Muscle layer of duodenum (tissue), 2 donors: ENCODE data around the gene NDST3.
"Not testable (repeated sequence)": the region's sequence is repeated elsewhere in the genome, so short reads cannot be mapped to it uniquely, and the experiment has no call there.

Experiments
- H3K27ac ChIP-seq: one replicate; pipeline ENCODE4 v1.7.0; 2013; ENCODE audit warnings: mild to moderate bottlenecking, low read length
- H3K27me3 ChIP-seq: one replicate; pipeline ENCODE4 v1.7.0; 2013; ENCODE audit warnings: low read depth, mild to moderate bottlenecking, control low read depth, low read length
- H3K36me3 ChIP-seq, 2 donors: one replicate each; pipeline ENCODE4 v1.7.0; 2013; ENCODE audit warnings: low read length in 2 of 2, control low read depth in 1 of 2, mild to moderate bottlenecking in 1 of 2; ENCODE audit not compliant: insufficient read depth in 2 of 2, control insufficient read depth in 1 of 2
- H3K4me1 ChIP-seq, 2 donors: one replicate each; pipeline ENCODE4 v1.7.0; 2013; ENCODE audit warnings: low read length in 2 of 2, mild to moderate bottlenecking in 2 of 2, control low read depth in 1 of 2, moderate library complexity in 1 of 2; ENCODE audit not compliant: insufficient read depth in 2 of 2, control insufficient read depth in 1 of 2
- H3K4me3 ChIP-seq, 2 donors: one replicate each; pipeline ENCODE4 v1.7.0; 2013; ENCODE audit warnings: low read length in 2 of 2, low read depth in 1 of 2, mild to moderate bottlenecking in 1 of 2
- H3K9me3 ChIP-seq, 2 donors: one replicate each; pipeline ENCODE4 v1.7.0; 2013; ENCODE audit warnings: low read length in 2 of 2, control low read depth in 1 of 2, mild to moderate bottlenecking in 1 of 2; ENCODE audit not compliant: control insufficient read depth in 1 of 2
- donor health status: healthy.

NDST3 gene

GRCh38 chr4:118287711-118288451 is 253.6 kb downstream of the NDST3 start:
- no peaks in the 10 kb centered on the region for H3K4me1 ChIP-seq
- no peaks in the 10 kb centered on the region for H3K36me3 ChIP-seq
- H3K27me3 ChIP-seq: no peaks in the 10 kb centered on the region
- H3K9me3 ChIP-seq: no peaks in the 10 kb centered on the region
- no peak overlapping the region for H3K27ac ChIP-seq
- no peak overlapping the region for H3K4me3 ChIP-seq

DNA sequence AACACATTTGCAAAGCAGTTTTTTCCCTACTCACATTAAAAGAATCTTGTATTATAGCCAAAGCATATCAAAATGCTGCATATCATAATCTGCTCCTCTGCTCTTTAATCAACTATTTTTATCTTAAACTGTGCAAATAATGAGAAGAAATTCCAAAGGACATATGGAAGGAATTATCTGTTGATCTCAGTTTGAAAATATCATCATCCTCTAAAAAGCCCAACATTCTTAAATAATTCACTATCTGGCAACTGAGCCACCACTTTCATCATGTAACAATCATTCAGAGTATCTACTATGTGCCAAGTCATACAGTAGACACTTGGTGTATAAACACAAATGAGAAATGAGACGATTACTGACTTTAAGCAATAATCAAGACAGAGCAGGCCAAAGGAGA is 255.5 kb downstream of the NDST3 start:
- Histone ChIP-seq H3K27ac (no peak overlapping the region), H3K4me1 (no peaks in the 10 kb centered on the region), H3K4me3 (no peak overlapping the region), H3K36me3 (no peaks in the 10 kb centered on the region), H3K27me3 (no peaks in the 10 kb centered on the region), H3K9me3 (no peaks in the 10 kb centered on the region)

- Histone ChIP-seq H3K27me3 (no peaks in the 10 kb centered on the region), H3K27ac (no peak overlapping the region), H3K4me1 (no peaks in the 10 kb centered on the region), H3K36me3 (no peaks in the 10 kb centered on the region), H3K4me3 (no peak overlapping the region), H3K9me3 (no peaks in the 10 kb centered on the region)
Measured at GRCh38 chr4:118290951-118291350, 256.7 kb downstream of the NDST3 start.

GRCh38 chr4:118296729-118297128 is 262.4 kb downstream of the NDST3 start:
- Histone ChIP-seq H3K4me3 (no peak overlapping the region), H3K27ac (no peak overlapping the region), H3K9me3 (no peaks in the 10 kb centered on the region), H3K36me3 (no peaks in the 10 kb centered on the region), H3K27me3 (no peaks in the 10 kb centered on the region), H3K4me1 (no peaks in the 10 kb centered on the region)

GRCh38 chr4:118299619-118300018 is 265.3 kb downstream of the NDST3 start:
- H3K27ac ChIP-seq, H3K4me1 ChIP-seq, H3K36me3 ChIP-seq, H3K9me3 ChIP-seq, H3K4me3 ChIP-seq, H3K27me3 ChIP-seq: not testable (repeated sequence)

DNA sequence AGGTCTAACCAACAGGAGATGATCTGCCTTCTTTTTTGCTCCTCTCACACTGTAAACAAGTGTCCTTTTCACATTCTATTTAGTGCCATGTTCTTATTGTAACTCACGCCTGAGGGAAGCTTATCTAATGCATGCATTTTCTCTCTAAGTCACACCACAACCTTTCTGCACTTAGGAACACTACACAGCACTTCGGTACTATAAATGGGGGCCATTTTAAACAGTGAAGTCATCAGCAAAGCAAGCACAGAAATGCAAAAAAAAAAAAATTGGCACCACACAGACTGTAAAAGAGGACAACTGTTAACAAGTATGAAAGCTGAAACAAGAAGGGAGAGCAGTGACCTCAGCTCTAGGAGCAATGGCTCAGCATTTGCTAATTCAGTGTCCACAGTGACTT is 273.4 kb downstream of the NDST3 start:
- Histone ChIP-seq H3K4me3 (no peak overlapping the region), H3K9me3 (no peaks in the 10 kb centered on the region), H3K36me3 (no peaks in the 10 kb centered on the region), H3K27me3 (no peaks in the 10 kb centered on the region), H3K4me1 (no peaks in the 10 kb centered on the region), H3K27ac (no peak overlapping the region)
